Measurements from ENCODE around the gene ZNF439. TPM values are rescaled to one million over a fixed set of nuclear protein-coding genes. Genes with fewer than 3 reads are reported as not detected.

Gene ZNF439
- total RNA-seq, 1 experiment from 2014 or later = 6.3 TPM

DNA sequence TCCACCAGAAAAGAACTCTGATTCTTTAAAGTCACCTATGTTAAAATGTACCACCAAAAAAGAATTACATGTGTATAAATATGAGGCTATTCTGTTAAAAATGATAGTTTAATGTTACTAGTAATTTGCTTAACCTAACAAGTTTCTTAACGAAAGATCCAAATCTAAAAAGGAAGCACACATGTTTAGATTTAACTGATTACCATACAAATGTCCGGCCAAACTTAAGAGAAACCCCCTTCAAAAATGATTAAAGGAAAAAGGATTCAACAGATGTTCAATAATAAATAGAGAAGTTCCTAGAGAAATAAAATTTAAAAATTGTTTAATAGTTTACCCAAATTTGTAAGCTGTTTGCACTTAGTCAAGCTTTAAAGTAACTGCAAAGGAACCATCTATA lies 34.1 kb downstream of the ZNF439 start:
- Histone ChIP-seq H3K4me3 (ENCODE audit: low read depth in 2 of 2, low read length in 2 of 2) (no peak overlapping the region), H3K36me3 (ENCODE audit: control insufficient read depth, insufficient read depth, low read length) (no peaks in the 10 kb centered on the region), H3K9me3 (ENCODE audit: control insufficient read depth, insufficient read depth, low read depth, low read length) (no peaks in the 10 kb centered on the region), H3K27ac (ENCODE audit: low read length) (no peak overlapping the region), H3K4me1 (ENCODE audit: control insufficient read depth, insufficient read depth, low read length) (no peaks in the 10 kb centered on the region), H3K27me3 (ENCODE audit: control insufficient read depth, insufficient read depth, low read length) (no peaks in the 10 kb centered on the region)
- ATAC-seq (no peak), DNase-seq (ENCODE audit: low read depth, low spot score) (no peak)
- in situ Hi-C loops (cut with HindIII; ENCODE audit: low pct_unique_long_range_greater_than_20kb, low sequenced_read_pairs) = no loop called here
- BruUV-seq (replicated peaks) = no TSS peak
- TF ChIP-seq TCF7L2 (IDR thresholded peaks at IDR 0.05; ENCODE audit: low read depth, low read length) = no peak
- POLR2A ChIA-PET = no interaction called here
- intact Hi-C loops (cut with micrococcal nuclease; ENCODE audit: unreplicated experiment) = no loop called here
- CTCF ChIA-PET = interaction anchor here (0.9 kb wide), 1 partner anchor 41 kb away, joined by 3 read pairs; no protein-coding TSS in a partner anchor

DNA sequence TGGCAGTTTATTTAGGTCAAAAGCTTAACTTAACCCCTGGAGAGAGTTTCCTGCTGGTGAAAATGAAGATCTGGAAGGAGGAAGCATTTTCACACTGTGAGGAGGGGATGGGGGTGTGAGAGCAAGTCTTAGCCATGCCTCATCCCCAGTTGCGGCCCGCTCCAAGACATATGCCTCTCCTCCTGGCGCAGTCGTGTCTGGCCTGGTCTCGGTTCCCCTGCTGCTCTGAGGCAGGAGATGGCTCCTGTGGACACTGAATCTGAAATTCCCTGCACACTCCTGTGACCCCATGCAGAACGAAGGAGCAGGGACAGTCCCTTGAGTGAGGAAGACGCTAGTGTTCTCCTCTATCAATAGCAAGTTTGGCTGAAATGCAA lies 38.7 kb downstream of the ZNF439 start:
- no TSS peak for BruUV-seq (replicated peaks)
- H3K27ac ChIP-seq (ENCODE audit: low read length) = no peak overlapping the region; the same call in 1 of the 2 replicates
- CTCF ChIA-PET = interaction anchor here (0.6 kb wide), 2 partner anchors 9 to 102 kb away, joined by 3 read pairs; no protein-coding TSS in a partner anchor
- peak overlapping the region; percentile 72 to 80 for H3K4me3 ChIP-seq (ENCODE audit: low read depth in 2 of 2, low read length in 2 of 2)
- peak; percentile 45 for ATAC-seq
- H3K9me3 ChIP-seq (ENCODE audit: control insufficient read depth, insufficient read depth, low read depth, low read length) = no peaks in the 10 kb centered on the region
- intact Hi-C loops (cut with micrococcal nuclease; ENCODE audit: unreplicated experiment) (no loop called here), in situ Hi-C loops (cut with HindIII; ENCODE audit: low pct_unique_long_range_greater_than_20kb, low sequenced_read_pairs) (no loop called here)
- H3K36me3 ChIP-seq (ENCODE audit: control insufficient read depth, insufficient read depth, low read length) = no peaks in the 10 kb centered on the region
- DNase-seq (ENCODE audit: low read depth, low spot score) = no peak
- no peak for TF ChIP-seq SIN3A (IDR thresholded peaks at IDR 0.05; ENCODE audit: borderline replicate concordance, insufficient read depth, low read depth, low read length)
- TF ChIP-seq TCF7L2 (IDR thresholded peaks at IDR 0.05; ENCODE audit: low read depth, low read length) = no peak
- TF ChIP-seq, protein P1, sequence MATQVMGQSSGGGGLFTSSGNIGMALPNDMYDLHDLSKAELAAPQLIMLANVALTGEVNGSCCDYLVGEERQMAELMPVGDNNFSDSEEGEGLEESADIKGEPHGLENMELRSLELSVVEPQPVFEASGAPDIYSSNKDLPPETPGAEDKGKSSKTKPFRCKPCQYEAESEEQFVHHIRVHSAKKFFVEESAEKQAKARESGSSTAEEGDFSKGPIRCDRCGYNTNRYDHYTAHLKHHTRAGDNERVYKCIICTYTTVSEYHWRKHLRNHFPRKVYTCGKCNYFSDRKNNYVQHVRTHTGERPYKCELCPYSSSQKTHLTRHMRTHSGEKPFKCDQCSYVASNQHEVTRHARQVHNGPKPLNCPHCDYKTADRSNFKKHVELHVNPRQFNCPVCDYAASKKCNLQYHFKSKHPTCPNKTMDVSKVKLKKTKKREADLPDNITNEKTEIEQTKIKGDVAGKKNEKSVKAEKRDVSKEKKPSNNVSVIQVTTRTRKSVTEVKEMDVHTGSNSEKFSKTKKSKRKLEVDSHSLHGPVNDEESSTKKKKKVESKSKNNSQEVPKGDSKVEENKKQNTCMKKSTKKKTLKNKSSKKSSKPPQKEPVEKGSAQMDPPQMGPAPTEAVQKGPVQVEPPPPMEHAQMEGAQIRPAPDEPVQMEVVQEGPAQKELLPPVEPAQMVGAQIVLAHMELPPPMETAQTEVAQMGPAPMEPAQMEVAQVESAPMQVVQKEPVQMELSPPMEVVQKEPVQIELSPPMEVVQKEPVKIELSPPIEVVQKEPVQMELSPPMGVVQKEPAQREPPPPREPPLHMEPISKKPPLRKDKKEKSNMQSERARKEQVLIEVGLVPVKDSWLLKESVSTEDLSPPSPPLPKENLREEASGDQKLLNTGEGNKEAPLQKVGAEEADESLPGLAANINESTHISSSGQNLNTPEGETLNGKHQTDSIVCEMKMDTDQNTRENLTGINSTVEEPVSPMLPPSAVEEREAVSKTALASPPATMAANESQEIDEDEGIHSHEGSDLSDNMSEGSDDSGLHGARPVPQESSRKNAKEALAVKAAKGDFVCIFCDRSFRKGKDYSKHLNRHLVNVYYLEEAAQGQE (IDR thresholded peaks at IDR 0.05; ENCODE audit: insufficient read depth in 1 of 2, low read depth in 2 of 2, low read length in 1 of 2) = no peak
- TF ChIP-seq, protein P2, sequence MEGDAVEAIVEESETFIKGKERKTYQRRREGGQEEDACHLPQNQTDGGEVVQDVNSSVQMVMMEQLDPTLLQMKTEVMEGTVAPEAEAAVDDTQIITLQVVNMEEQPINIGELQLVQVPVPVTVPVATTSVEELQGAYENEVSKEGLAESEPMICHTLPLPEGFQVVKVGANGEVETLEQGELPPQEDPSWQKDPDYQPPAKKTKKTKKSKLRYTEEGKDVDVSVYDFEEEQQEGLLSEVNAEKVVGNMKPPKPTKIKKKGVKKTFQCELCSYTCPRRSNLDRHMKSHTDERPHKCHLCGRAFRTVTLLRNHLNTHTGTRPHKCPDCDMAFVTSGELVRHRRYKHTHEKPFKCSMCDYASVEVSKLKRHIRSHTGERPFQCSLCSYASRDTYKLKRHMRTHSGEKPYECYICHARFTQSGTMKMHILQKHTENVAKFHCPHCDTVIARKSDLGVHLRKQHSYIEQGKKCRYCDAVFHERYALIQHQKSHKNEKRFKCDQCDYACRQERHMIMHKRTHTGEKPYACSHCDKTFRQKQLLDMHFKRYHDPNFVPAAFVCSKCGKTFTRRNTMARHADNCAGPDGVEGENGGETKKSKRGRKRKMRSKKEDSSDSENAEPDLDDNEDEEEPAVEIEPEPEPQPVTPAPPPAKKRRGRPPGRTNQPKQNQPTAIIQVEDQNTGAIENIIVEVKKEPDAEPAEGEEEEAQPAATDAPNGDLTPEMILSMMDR (IDR thresholded peaks at IDR 0.05) = no peak
- no peak for TF ChIP-seq POLR2AphosphoS5 (IDR thresholded peaks at IDR 0.05; ENCODE audit: low read depth, low read length)
- no peaks in the 10 kb centered on the region for H3K4me1 ChIP-seq (ENCODE audit: control insufficient read depth, insufficient read depth, low read length)
- H3K27me3 ChIP-seq (ENCODE audit: control insufficient read depth, insufficient read depth, low read length) = no peaks in the 10 kb centered on the region
- POLR2A ChIA-PET = no interaction called here

DNA sequence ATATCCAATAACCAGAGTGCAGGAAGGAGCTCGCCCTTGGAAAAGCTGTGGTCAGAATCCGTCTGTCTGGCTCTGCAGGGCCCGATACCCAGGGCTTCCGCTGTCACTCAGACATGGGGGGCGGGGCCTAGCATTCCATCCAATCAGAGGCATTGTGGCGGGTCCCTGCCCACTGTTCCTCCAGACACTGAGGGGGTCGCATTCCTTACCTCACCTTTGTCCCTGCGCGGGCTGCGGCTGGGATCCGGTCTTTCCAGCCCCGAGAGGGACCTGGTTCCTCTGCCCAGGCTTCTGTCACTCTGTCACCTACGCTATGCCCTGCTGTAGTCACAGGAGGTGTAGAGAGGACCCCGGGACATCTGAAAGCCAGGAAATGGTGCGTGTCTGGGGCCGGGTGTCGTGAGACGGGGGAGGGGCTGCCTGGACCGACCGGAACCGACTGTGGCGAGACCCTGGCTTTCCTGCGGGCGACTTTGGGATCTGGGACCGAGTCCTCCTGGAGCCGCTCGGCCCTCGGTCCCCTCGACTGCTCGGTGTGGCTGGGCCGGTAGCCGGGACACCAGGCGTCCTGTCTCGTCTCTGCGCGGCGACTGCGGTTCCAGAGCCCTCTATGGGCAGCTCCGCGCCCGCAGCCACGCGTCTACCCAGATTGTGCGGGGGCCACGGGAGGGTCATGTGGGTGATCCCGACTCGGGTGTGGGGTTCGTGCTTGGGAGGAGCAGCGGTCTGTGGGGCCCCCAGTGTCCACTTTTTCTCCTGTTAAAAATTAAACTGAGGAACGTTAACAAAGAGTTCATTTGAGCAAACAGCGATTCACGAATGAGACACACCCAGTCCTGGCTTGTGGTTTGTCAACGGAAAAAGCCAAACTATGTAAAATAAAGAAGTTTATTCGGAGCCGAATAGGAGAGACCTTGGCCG lies 39.3 kb downstream of the ZNF439 start, which contains the start of gene ZNF69:
Gene ZNF69 (plus strand): TSS at position 172 of the 921 bp plus-strand sequence. CDS start 142 bp downstream, at position 314.
- peak; percentile 18 for DNase-seq (ENCODE audit: low read depth, low spot score)
- ATAC-seq = peak; percentile 99
- in situ Hi-C loops (cut with HindIII; ENCODE audit: low pct_unique_long_range_greater_than_20kb, low sequenced_read_pairs) (no loop called here), intact Hi-C loops (cut with micrococcal nuclease; ENCODE audit: unreplicated experiment) (no loop called here)
- no peaks in the 10 kb centered on the region for H3K36me3 ChIP-seq (ENCODE audit: control insufficient read depth, insufficient read depth, low read length)
- ChIA-PET CTCF (interaction anchor here (0.6 kb wide), 1 partner anchor 9 kb away, joined by 3 read pairs; no protein-coding TSS in a partner anchor), POLR2A (no interaction called here)
- no peaks in the 10 kb centered on the region for H3K9me3 ChIP-seq (ENCODE audit: control insufficient read depth, insufficient read depth, low read depth, low read length)
- H3K4me3 ChIP-seq (ENCODE audit: low read depth in 2 of 2, low read length in 2 of 2) = peak within 1 kb of the TSS; percentile 72 to 80
- TF ChIP-seq TCF7L2 (IDR thresholded peaks at IDR 0.05; ENCODE audit: low read depth, low read length) (no peak), POLR2AphosphoS5 (IDR thresholded peaks at IDR 0.05; ENCODE audit: low read depth, low read length) (no peak), SIN3A (IDR thresholded peaks at IDR 0.05; ENCODE audit: borderline replicate concordance, insufficient read depth, low read depth, low read length) (peak; percentile 76; the same call in 1 of the 2 replicates)
- TF ChIP-seq, protein P1 (IDR thresholded peaks at IDR 0.05; ENCODE audit: insufficient read depth in 1 of 2, low read depth in 2 of 2, low read length in 1 of 2) = no peak
- TF ChIP-seq, protein P2 (IDR thresholded peaks at IDR 0.05) = peak; percentile 45
- no TSS peak for BruUV-seq (replicated peaks)
- H3K27me3 ChIP-seq (ENCODE audit: control insufficient read depth, insufficient read depth, low read length) = no peaks in the 10 kb centered on the region
- peak within 1 kb of the TSS; percentile 81 for H3K27ac ChIP-seq (ENCODE audit: low read length)
- no peaks in the 10 kb centered on the region for H3K4me1 ChIP-seq (ENCODE audit: control insufficient read depth, insufficient read depth, low read length)

Measured in Panc1 (cell line).